Esophagus squamous epithelium (tissue), 5 donors: ENCODE measurements around the gene ITPR3. TPM values are rescaled to one million over a fixed set of nuclear protein-coding genes. Genes with fewer than 3 reads are reported as not detected.
"Not testable (repeated sequence)": the region's sequence is repeated elsewhere in the genome, so short reads cannot be mapped to it uniquely, and the experiment has no call there.

Source experiments
- DNase-seq: peaks from one replicate; lab custom pipeline; 2025; lab: John Stamatoyannopoulos, UW
- H3K27ac ChIP-seq, 4 donors: fragments of 200-600 bp; sonication (generic); one replicate each; pipeline ENCODE4 v1.5.1; 2016 to 2019; ENCODE audit warnings: mild to moderate bottlenecking in 1 of 4
- H3K27me3 ChIP-seq, 4 donors: fragments of 200-600 bp; sonication (generic); 1 replicate in 3 of 4; 2 replicates in 1 of 4; pipeline versions ENCODE4 v1.5.1 to v1.6.0; 2017 to 2021; ENCODE audit warnings: antibody characterized with exemption in 1 of 4
- H3K36me3 ChIP-seq, 3 donors: fragments of 200-600 bp; sonication (generic); one replicate each; pipeline ENCODE4 v1.5.1; 2016 to 2019
- H3K4me1 ChIP-seq, 3 donors: fragments of 200-600 bp; sonication (generic); one replicate each; pipeline ENCODE4 v1.5.1; 2017 to 2019
- H3K4me3 ChIP-seq, 4 donors: fragments of 200-600 bp; sonication (generic); 1 replicate in 3 of 4; 2 replicates in 1 of 4; pipeline ENCODE4 v1.5.1; 2016 to 2019; ENCODE audit warnings: mild to moderate bottlenecking in 2 of 4, moderate library complexity in 1 of 4
- H3K9me3 ChIP-seq, 3 donors: fragments of 200-600 bp; sonication (generic); one replicate each; pipeline ENCODE4 v1.5.1; 2016 to 2019
- POLR2A ChIP-seq, 4 donors: fragments of 450-650 bp; IDR thresholded peaks; one replicate each; pipeline ENCODE4 v1.6.1; 2017; ENCODE audit warnings: antibody characterized with exemption in 4 of 4, mild to moderate bottlenecking in 4 of 4, moderate library complexity in 3 of 4
- WGBS, 2 donors: methylation state at CpG; one replicate each; pipeline ENCODE4 v1.1.5; 2018; 5-methylcytosine and 5-hydroxymethylcytosine counted together
- intact Hi-C: fragments of 100-400 bp; cut with DNase I; formaldehyde crosslinking; loops from one replicate; pipeline ENCODE4 v1.15.0; 2022
- total RNA-seq, 4 donors: library from RNA; depleted of rRNA; stranded (reverse); fragments of >200 nt; gene quantifications; one replicate each; pipeline ENCODE4 v1.1.0, GENCODE V29; 2016
- TF ChIP-seq, protein P1 (sequence below), 6 experiments: fragments of 450-650 bp in 4 of 6; fragments of 200-600 bp in 2 of 6; sonication (generic) in 2 of 6; IDR thresholded peaks; one replicate each; pipeline ENCODE4 v1.5.1; 2016 to 2019; ENCODE audit warnings: antibody characterized with exemption in 6 of 6, mild to moderate bottlenecking in 4 of 6, moderate library complexity in 4 of 6
- donor health status: DM: yes; HTN: yes; CAD: no.

Gene ITPR3
- total RNA-seq, 4 donors from 2014 or later = 21.8 to 39.2 (median 35.3) TPM

DNA sequence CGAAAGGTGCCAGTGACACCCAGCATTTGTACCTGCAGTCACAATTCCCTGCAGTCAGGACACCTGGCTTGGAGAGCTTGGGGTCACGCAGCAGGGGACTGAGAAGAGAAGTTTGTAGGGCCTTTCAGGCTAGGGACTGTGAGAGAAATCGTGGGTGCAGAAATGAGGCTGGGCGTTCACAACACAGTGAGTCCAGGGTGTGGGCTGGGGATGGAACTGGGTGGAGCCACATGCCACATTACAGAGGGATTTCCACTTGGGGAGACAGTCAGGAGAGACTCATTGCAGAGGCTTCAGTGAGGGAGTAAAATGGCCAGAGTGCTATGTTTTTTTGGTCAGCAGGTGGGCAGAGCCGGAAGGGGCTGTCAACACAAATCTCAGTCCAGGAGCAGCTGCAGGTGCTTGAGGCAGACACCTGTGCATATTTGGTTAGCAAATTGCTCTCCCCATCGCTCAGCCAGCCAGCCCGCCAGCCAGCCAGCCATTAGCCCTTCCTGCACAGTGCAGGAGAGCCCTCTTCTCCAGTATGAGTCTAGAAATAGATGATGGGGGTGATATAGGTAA, 7.4 kb downstream of the ITPR3 start:
- H3K27ac ChIP-seq = peak overlapping the region in 2 of 4 donors; percentile 6 to 46
- intact Hi-C loops = no loop called here
- H3K4me1 ChIP-seq = peaks cover 24 to 78% (median 41%) of the 10 kb centered on the region in 3 donors
- H3K27me3 ChIP-seq = no peaks in the 10 kb centered on the region
- H3K36me3 ChIP-seq = peaks cover 0 to 29% (median 0%) of the 10 kb centered on the region in 3 donors
- no peak for TF ChIP-seq POLR2A (IDR thresholded peaks at IDR 0.05)
- TF ChIP-seq, protein P1, sequence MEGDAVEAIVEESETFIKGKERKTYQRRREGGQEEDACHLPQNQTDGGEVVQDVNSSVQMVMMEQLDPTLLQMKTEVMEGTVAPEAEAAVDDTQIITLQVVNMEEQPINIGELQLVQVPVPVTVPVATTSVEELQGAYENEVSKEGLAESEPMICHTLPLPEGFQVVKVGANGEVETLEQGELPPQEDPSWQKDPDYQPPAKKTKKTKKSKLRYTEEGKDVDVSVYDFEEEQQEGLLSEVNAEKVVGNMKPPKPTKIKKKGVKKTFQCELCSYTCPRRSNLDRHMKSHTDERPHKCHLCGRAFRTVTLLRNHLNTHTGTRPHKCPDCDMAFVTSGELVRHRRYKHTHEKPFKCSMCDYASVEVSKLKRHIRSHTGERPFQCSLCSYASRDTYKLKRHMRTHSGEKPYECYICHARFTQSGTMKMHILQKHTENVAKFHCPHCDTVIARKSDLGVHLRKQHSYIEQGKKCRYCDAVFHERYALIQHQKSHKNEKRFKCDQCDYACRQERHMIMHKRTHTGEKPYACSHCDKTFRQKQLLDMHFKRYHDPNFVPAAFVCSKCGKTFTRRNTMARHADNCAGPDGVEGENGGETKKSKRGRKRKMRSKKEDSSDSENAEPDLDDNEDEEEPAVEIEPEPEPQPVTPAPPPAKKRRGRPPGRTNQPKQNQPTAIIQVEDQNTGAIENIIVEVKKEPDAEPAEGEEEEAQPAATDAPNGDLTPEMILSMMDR (IDR thresholded peaks at IDR 0.05) = no peak
- no peak for DNase-seq
- 69 to 81% methylated on average over 6 to 7 of the region's 7 CpGs for WGBS, 2 donors
- no peak overlapping the region for H3K4me3 ChIP-seq
- no peaks in the 10 kb centered on the region for H3K9me3 ChIP-seq

DNA sequence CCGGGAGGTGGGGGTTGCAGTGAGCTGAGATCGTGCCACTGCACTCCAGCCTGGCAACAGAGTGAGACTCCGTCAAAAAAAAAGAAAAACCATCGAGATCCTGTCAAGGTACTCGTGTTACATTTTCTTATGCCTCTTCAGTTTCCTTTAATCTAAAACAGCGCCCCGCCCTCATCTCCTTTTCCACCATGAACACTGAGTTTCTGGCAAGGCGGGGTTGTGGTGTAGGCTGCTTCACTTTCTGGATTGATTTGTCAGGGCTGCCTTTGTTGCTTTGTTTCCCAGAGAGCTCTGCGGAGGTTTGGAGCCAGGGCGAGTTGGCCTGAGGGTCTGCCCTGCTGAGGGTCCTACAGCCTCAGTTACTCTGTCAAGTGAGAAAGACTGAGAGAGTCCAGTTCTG, 8.9 kb downstream of the ITPR3 start:
- Histone ChIP-seq H3K27me3 (no peaks in the 10 kb centered on the region), H3K4me1 (peaks cover 32 to 76% (median 37%) of the 10 kb centered on the region in 3 donors), H3K36me3 (peaks cover 0 to 19% (median 0%) of the 10 kb centered on the region in 3 donors), H3K27ac (peak overlapping the region in 3 of 4 donors; percentile 8 to 61 (median 54)), H3K9me3 (no peaks in the 10 kb centered on the region), H3K4me3 (no peak overlapping the region)
- WGBS, 2 donors = 42 to 71% methylated on average over 7 to 9 of the region's 10 CpGs
- TF ChIP-seq, protein P1 (IDR thresholded peaks at IDR 0.05) = no peak
- TF ChIP-seq POLR2A (IDR thresholded peaks at IDR 0.05) = no peak
- intact Hi-C loops = loop anchor here (10.0 kb wide), 1 partner anchor 45 kb away; the partner anchor contains the start of gene BAK1
- DNase-seq = no peak

DNA sequence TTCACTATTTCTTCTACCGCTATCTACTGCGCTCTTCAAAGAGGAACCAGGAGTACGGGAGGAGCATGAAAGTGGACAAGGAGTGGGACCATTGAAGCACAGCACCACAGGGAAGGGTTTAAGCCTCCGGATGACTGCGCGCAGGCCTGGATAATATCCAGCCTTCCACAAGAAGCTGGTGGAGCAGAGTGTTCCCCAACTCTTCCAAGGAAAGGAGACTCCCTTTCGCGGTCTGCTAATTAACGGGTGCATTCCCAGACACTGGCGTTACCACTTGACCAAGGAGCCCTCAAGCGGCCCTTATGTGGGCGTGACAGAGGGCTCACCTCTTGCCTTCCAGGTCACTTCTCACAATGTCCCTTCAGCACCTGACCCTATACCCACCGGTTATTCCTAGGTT, 10.4 kb downstream of the ITPR3 start:
- H3K27ac ChIP-seq = peak overlapping the region in 1 of 4 donors; percentile 75
- peaks cover 32 to 70% (median 37%) of the 10 kb centered on the region in 3 donors for H3K4me1 ChIP-seq
- intact Hi-C loops = loop anchor here (10.0 kb wide), 1 partner anchor 47 kb away; the partner anchor contains the start of gene BAK1

DNA sequence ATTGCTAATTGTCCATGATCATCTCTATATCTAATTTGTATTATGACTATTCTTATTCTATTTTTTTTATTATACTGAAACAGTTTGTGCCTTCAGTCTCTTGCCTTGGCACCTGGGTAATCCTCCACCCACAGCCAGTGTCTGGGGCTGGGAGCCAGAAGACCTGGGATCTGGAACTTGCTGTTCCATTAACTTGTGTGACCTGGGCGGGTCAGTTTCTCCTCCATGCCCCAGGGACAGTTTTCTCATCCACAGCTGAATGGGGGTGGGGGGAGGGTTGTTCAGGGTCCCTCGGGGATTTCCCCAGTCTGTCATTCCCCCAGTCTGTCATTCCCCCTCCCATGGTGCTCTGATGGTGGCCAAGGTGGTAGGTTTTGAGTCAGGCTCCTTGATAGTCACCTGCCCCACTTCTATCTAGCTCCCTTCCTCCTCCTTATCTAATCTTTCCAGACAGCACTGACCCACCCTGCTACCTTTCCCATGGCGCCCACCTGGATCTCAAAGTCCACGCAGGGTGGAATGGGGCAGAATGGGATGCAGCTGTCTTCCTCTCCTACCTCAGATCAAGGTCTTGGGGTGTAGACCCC, 10.9 kb downstream of the ITPR3 start:
- TF ChIP-seq, protein P1 (IDR thresholded peaks at IDR 0.05) = no peak
- TF ChIP-seq POLR2A (IDR thresholded peaks at IDR 0.05) = no peak
- DNase-seq = no peak
- Histone ChIP-seq H3K36me3 (no peaks in the 10 kb centered on the region), H3K4me3 (no peak overlapping the region), H3K27me3 (no peaks in the 10 kb centered on the region), H3K9me3 (no peaks in the 10 kb centered on the region), H3K27ac (peak overlapping the region in 3 of 4 donors; percentile 67 to 75 (median 68)), H3K4me1 (peaks cover 32 to 70% (median 37%) of the 10 kb centered on the region in 3 donors)
- 73 to 77% methylated on average over 3 to 4 of the region's 4 CpGs for WGBS, 2 donors
- intact Hi-C loops = loop anchor here (10.0 kb wide), 1 partner anchor 47 kb away; the partner anchor contains the start of gene BAK1

More for the DNA sequence above, 10.4 kb downstream of the ITPR3 start:
- WGBS, 2 donors = 92 to 97% methylated on average over 12 to 13 of the region's 13 CpGs
- not testable (repeated sequence) for H3K27me3 ChIP-seq, H3K4me3 ChIP-seq, H3K9me3 ChIP-seq, H3K36me3 ChIP-seq, DNase-seq

DNA sequence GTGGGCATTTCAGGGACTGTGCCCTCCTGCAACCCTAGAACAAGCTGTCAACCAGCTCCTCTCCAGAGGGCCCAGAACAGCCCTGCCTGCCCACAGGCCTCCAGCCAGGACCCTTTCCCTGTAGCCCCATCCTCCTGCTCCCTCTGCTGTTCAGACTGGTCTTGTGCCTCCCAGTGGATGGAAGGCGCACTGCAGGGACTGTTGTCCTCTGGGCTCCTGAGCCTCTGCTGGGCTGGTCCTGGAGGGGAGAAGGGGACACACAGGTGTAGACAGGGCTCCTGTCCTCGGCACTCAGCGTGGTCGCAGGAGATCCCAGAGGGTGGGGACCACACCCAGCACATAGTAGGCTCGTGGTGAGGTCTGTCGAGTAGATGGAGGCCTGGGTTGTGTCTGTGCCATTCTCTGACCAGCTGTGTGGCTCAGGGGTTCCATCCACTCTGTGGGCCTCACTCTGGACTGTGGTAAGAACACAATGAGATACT, 11.5 kb downstream of the ITPR3 start:
- H3K4me1 ChIP-seq = peaks cover 32 to 66% (median 37%) of the 10 kb centered on the region in 3 donors
- 57% methylated on average over 3 of the region's 6 CpGs; no CpG with 5 or more reads in 1 of the 2 donors for WGBS, 2 donors
- H3K4me3 ChIP-seq = peak overlapping the region in 2 of 4 donors; percentile 51 to 68
- no peak for DNase-seq
- no peak for TF ChIP-seq POLR2A (IDR thresholded peaks at IDR 0.05)
- TF ChIP-seq, protein P1 (IDR thresholded peaks at IDR 0.05) = peak; percentile 20 to 75 (median 66)
- peak overlapping the region; percentile 67 to 75 (median 68) for H3K27ac ChIP-seq
- intact Hi-C loops = loop anchor here (10.0 kb wide), 1 partner anchor 48 kb away; the partner anchor contains the start of gene BAK1
- no peaks in the 10 kb centered on the region for H3K36me3 ChIP-seq
- H3K27me3 ChIP-seq = no peaks in the 10 kb centered on the region
- no peaks in the 10 kb centered on the region for H3K9me3 ChIP-seq
